Measurements from ENCODE around the gene PEX11B. TPM values are rescaled to one million over a fixed set of nuclear protein-coding genes. Genes with fewer than 3 reads are reported as not detected.
A peak's percentile ranks its signal among the peaks of the same experiment; 100 is the strongest.

The PEX11B gene
- total and polyA plus RNA-seq, 2 donors (not counting 3 experiments of a cell fraction or from before 2014, with no cell fraction given): 30.5 to 42.5 TPM

DNA sequence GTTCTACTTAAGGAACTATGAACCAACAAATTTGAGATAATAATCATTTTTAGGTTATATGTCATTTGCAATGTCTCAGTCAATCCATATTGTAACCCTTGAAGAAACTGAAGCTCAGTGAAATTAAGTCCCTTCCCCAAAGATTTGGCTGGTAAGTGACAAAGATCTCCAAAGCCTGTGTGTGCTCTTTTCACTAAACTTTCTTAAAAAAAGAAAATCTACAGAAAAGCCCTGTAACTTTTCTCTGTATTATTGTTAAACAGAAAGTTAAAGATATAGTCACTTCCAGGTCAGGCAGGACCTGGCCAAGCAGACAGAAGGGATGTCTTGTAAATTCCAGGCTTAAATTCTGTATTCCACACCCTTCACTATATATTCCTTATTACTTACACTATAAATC, 37.8 kb upstream of the PEX11B start:
- intact Hi-C loops (cut with micrococcal nuclease): loop anchor here (1.0 to 5.0 kb wide), 3 partner anchors 38 to 65 kb away; partner anchors contain the start of gene PEX11B
- H3K36me3 ChIP-seq (ENCODE audit: control insufficient read depth in 2 of 2, extremely low read depth in 1 of 2, insufficient read depth in 2 of 2, low read length in 2 of 2): no peaks in the 10 kb centered on the region
- peak overlapping the region; percentile 96 for H3K27ac ChIP-seq (ENCODE audit: insufficient read depth, low read depth, low read length)
- ChIA-PET CTCF (interaction anchor here (2.0 to 2.7 kb wide), 4 partner anchors 29 to 110 kb away, joined by 5 to 22 read pairs (median 10); partner anchors contain the start of genes NUDT17 and RBM8A), POLR2A (no interaction called here)
- no peak for TF ChIP-seq GATA2 (IDR thresholded peaks at IDR 0.05; ENCODE audit: insufficient read depth, insufficient read length, low read depth, low read length)
- TF ChIP-seq EZH2 (IDR thresholded peaks at IDR 0.05; ENCODE audit: borderline replicate concordance, low read depth, low read length, severe bottlenecking): no peak
- TF ChIP-seq POLR2AphosphoS5 (IDR thresholded peaks at IDR 0.05; ENCODE audit: insufficient read depth, low read depth, low read length): no peak
- TF ChIP-seq, protein P1, sequence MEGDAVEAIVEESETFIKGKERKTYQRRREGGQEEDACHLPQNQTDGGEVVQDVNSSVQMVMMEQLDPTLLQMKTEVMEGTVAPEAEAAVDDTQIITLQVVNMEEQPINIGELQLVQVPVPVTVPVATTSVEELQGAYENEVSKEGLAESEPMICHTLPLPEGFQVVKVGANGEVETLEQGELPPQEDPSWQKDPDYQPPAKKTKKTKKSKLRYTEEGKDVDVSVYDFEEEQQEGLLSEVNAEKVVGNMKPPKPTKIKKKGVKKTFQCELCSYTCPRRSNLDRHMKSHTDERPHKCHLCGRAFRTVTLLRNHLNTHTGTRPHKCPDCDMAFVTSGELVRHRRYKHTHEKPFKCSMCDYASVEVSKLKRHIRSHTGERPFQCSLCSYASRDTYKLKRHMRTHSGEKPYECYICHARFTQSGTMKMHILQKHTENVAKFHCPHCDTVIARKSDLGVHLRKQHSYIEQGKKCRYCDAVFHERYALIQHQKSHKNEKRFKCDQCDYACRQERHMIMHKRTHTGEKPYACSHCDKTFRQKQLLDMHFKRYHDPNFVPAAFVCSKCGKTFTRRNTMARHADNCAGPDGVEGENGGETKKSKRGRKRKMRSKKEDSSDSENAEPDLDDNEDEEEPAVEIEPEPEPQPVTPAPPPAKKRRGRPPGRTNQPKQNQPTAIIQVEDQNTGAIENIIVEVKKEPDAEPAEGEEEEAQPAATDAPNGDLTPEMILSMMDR (IDR thresholded peaks at IDR 0.05; ENCODE audit: extremely low read depth in 1 of 2, insufficient read depth in 1 of 2, low read depth in 1 of 2, low read length in 2 of 2): no peak
- TF ChIP-seq MAX (IDR thresholded peaks at IDR 0.05; ENCODE audit: insufficient read depth, insufficient read length): no peak
- no peak for TF ChIP-seq FOS (IDR thresholded peaks at IDR 0.05; ENCODE audit: borderline replicate concordance, insufficient read depth, low read length)
- TF ChIP-seq MYC (IDR thresholded peaks at IDR 0.05; ENCODE audit: low read depth, low read length): no peak
- peak overlapping the region; percentile 86 for H3K9ac ChIP-seq (replicated peaks; ENCODE audit: extremely low read depth, insufficient read depth, low read length)
- peaks cover 57% of the 10 kb centered on the region for H3K79me2 ChIP-seq (ENCODE audit: control insufficient read depth, insufficient read depth, low read length)
- H3K9me1 ChIP-seq (replicated peaks; ENCODE audit: control insufficient read depth, extremely low read depth, insufficient read depth, low read length): no peaks in the 10 kb centered on the region
- H4K20me1 ChIP-seq (replicated peaks; ENCODE audit: control insufficient read depth, extremely low read depth, insufficient read depth, low read length): no peaks in the 10 kb centered on the region
- H3K27me3 ChIP-seq (ENCODE audit: control insufficient read depth in 2 of 2, insufficient read depth in 2 of 2, low read length in 2 of 2): no peaks in the 10 kb centered on the region
- H3K4me2 ChIP-seq (ENCODE audit: insufficient read depth, low read length): peak overlapping the region; percentile 94
- dilution Hi-C loops (cut with MboI; ENCODE audit: extremely low pct_ligation_motif_present, low sequenced_read_pairs): no loop called here
- peak; percentile 46 for DNase-seq (ENCODE audit: low read depth, low spot score)
- TSS peak; percentile 68 for BruUV-seq (replicated peaks)
- peaks cover 40% of the 10 kb centered on the region for H3K4me1 ChIP-seq (ENCODE audit: control insufficient read depth, extremely low read depth, insufficient read depth, low read length)
- H2AFZ ChIP-seq (ENCODE audit: low read depth, low read length): no peak overlapping the region
- peak overlapping the region; percentile 71 to 87 (median 74) for H3K4me3 ChIP-seq (replicated peaks in 1 of 3; ENCODE audit: insufficient read depth in 1 of 3, low read depth in 1 of 3, low read length in 3 of 3)
- no peaks in the 10 kb centered on the region for H3K9me3 ChIP-seq (replicated peaks; ENCODE audit: control insufficient read depth, insufficient read depth, low read length)
- no peak for FAIRE-seq

All from endothelial cell of umbilical vein (primary cell).